Colonic mucosa (tissue), 4 donors: Measurements from ENCODE around the gene MYLK. TPM values are rescaled to one million over a fixed set of nuclear protein-coding genes. Genes with fewer than 3 reads are reported as not detected.

ENCODE experiments used
- DNase-seq: peaks from one replicate; pipeline ENCODE4 v3.0.0-alpha.2; 2020
- H3K27ac ChIP-seq: fragments of 200-600 bp; one replicate; pipeline ENCODE4 v1.8.0; 2021
- H3K27me3 ChIP-seq: fragments of 200-600 bp; one replicate; pipeline ENCODE4 v1.8.0; 2021
- H3K36me3 ChIP-seq: fragments of 200-600 bp; one replicate; pipeline ENCODE4 v1.8.0; 2021
- H3K4me1 ChIP-seq: fragments of 200-600 bp; one replicate; pipeline ENCODE4 v1.8.0; 2021; ENCODE audit warnings: mild to moderate bottlenecking
- H3K4me3 ChIP-seq: fragments of 200-600 bp; one replicate; pipeline ENCODE4 v1.8.0; 2021
- H3K9ac ChIP-seq, 2 donors: one replicate each; pipeline ENCODE4 v1.7.0; 2013; ENCODE audit warnings: control low read depth in 2 of 2, low read depth in 2 of 2, low read length in 2 of 2
- H3K9me3 ChIP-seq: fragments of 200-600 bp; one replicate; pipeline ENCODE4 v1.8.0; 2021
- intact Hi-C: fragments of 100-400 bp; cut with DNase I; formaldehyde crosslinking; loops from one replicate; pipeline ENCODE4 v1.14.1; 2022
- total RNA-seq, 2 donors: library from RNA; stranded (reverse); fragmentation: NEBNext Ultra II Directional in 1 of 2; extraction: Animal tissue kit (Norgen Biotek cat#: 25700) in 1 of 2; gene quantifications; one replicate each; pipeline ENCODE4 v1.2.1, GENCODE V29; 2021
- TF ChIP-seq, protein P1 (sequence below): fragments of 200-600 bp; IDR thresholded peaks from one replicate; pipeline ENCODE4 v1.8.0; 2022; ENCODE audit warnings: antibody characterized with exemption, mild to moderate bottlenecking
- donor health status: healthy.
- donor health status: DM: no; HTN: no; CAD: no.
- donor health status: DM: no; HTN: no; CAD: no.

Gene MYLK
- total RNA-seq, 2 donors from 2014 or later: 58.8 to 267 TPM

DNA sequence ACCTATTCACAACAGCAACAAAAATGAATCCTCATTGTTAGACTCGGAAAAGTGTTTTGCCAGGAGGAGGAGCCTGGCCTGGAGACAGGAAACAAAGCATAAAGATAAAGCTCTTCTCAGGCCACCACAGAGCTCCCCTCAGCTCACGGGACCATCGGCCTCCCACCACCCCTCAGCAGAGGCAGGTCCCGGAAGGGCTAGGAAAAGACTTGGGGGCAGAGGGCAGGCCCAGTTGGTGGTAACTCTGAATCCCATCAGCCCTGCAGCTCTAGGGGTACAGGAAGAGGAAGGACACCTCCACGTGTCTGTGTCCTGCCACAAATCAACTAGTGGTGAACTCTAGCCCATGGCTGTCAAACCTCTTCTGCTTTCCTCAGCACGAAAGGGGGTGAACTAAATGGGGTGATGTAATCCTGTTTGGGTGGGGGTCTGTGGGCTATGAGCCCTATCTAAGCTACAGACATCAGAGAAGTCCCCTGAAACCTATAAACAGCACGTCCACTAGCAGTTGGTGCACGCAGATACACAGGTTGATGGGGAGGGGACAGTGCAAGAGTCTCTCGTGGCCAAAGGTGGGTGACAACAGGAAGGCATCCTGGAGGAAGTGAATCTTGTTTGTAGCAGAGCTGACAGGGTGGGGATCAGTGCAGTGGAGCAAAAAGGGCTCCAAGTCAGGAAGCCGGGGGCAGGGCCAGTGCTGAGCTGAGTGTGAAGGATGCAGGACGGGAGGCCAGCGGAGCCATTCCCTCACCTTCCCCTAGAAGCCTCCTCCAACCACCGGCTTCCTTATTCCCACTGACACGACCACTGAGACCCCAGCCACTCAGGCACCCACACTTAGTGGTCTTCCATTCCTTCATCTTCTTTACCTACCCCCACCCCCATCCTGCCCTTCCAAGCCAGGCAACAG, 188.1 kb downstream of the MYLK start:
- Histone ChIP-seq H3K9me3 (no peaks in the 10 kb centered on the region), H3K4me3 (peak overlapping the region; percentile 9), H3K9ac (peak overlapping the region in 1 of 2 donors; percentile 13), H3K27me3 (no peaks in the 10 kb centered on the region), H3K36me3 (no peaks in the 10 kb centered on the region), H3K4me1 (no peaks in the 10 kb centered on the region), H3K27ac (peak overlapping the region; percentile 32)
- DNase-seq: no peak
- intact Hi-C loops: loop anchor here (5.0 kb wide), 1 partner anchor 44 kb away; no protein-coding TSS in a partner anchor
- TF ChIP-seq, protein P1, sequence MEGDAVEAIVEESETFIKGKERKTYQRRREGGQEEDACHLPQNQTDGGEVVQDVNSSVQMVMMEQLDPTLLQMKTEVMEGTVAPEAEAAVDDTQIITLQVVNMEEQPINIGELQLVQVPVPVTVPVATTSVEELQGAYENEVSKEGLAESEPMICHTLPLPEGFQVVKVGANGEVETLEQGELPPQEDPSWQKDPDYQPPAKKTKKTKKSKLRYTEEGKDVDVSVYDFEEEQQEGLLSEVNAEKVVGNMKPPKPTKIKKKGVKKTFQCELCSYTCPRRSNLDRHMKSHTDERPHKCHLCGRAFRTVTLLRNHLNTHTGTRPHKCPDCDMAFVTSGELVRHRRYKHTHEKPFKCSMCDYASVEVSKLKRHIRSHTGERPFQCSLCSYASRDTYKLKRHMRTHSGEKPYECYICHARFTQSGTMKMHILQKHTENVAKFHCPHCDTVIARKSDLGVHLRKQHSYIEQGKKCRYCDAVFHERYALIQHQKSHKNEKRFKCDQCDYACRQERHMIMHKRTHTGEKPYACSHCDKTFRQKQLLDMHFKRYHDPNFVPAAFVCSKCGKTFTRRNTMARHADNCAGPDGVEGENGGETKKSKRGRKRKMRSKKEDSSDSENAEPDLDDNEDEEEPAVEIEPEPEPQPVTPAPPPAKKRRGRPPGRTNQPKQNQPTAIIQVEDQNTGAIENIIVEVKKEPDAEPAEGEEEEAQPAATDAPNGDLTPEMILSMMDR: no peak

DNA sequence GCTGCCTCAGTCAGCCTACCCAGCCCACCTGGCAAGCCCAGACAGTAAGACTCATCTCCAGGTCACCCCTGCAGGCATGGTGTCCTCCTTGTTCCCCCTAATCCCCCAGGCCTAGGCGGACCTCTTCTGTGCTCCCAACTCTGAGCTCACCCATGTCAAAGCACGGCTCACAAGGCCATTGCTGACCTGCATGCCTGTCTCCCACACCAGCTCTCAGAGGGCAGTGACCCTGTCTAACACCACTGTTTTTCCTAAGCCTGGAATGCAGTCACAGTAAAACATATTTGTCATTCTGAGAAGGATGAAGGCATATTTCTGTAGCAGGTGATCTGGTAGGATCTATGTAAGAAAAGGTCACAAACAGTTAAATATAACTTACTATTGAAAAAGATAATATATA, 189.0 kb downstream of the MYLK start:
- no peak for DNase-seq
- Histone ChIP-seq H3K4me3 (no peak overlapping the region), H3K36me3 (no peaks in the 10 kb centered on the region), H3K27me3 (no peaks in the 10 kb centered on the region), H3K9ac (peak overlapping the region in 1 of 2 donors; percentile 39), H3K9me3 (no peaks in the 10 kb centered on the region), H3K27ac (peak overlapping the region; percentile 2), H3K4me1 (no peaks in the 10 kb centered on the region)
- TF ChIP-seq, protein P1: no peak
- intact Hi-C loops: loop anchor here (5.0 kb wide), 1 partner anchor 43 kb away; no protein-coding TSS in a partner anchor

DNA sequence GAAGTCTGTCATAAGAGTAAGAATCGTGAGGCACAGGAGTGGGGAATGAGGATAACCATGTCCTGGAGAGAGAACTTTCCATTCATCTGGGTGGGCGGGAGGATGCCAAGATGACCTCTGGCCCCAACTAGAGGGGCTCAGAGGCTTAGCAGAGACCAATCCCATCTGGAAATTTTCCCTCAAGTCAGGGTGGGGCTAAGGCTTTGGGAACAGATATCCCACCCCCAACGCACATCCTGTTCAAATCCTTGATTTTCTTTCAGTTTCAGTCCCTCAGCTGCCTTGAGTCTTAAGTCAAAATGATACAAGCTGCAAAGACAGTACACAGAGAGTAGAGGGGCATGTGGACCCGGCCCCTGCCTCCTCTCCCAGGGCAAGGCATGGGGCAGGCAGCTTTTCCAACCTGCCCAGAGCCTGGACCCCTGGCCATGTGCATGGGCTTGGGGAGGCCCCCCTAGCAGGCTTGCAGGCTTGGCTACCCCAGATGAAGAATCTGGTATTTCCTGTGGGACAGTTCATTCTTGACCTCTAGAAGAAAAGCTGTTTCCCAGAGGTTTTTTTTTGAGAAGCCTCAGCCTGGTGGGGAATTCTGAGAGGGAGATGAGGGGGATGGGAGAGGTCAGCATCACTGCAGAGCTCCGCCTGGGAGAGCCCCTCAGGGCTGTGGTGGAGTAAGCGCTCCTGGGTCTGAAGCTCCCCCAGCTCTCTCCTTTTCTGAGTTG, 189.6 kb downstream of the MYLK start:
- intact Hi-C loops: loop anchor here (5.0 kb wide), 1 partner anchor 42 kb away; no protein-coding TSS in a partner anchor
- no peak overlapping the region for H3K4me3 ChIP-seq
- H3K27ac ChIP-seq: peak overlapping the region; percentile 2
- H3K9ac ChIP-seq: peak overlapping the region; percentile 28 to 39
- no peaks in the 10 kb centered on the region for H3K36me3 ChIP-seq
- DNase-seq: no peak
- no peaks in the 10 kb centered on the region for H3K9me3 ChIP-seq
- H3K27me3 ChIP-seq: no peaks in the 10 kb centered on the region
- TF ChIP-seq, protein P1: no peak
- H3K4me1 ChIP-seq: no peaks in the 10 kb centered on the region

DNA sequence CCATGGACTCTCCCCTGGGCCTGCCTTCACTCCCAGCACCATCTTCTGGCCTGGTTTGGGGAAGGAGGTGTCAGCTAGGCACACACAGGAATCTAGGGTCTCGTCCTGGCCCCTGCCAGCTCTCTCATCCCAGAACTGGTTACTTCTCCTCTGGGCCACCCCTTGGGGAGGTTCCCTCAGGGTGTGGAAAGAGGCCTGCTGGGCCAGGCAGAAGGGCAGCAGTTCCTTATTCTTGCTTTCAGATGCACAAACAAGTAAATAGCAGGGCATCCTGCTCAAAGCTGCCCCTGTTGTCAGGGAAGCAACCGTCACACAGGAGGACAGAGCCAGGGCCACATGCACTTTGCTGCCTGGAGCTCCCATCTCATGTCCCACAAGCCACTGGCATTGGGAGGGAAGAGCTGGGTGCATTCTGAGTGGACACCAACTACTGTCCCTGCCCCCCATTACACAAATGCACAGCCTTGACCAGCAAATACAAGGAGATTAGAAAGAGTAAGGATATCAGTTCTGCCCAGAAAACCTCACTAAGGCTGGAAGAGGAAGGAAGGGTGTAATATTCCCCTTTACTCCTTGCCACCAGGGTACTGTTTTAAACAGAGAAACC, 190.4 kb downstream of the MYLK start:
- intact Hi-C loops: no loop called here
- no peaks in the 10 kb centered on the region for H3K36me3 ChIP-seq
- H3K9me3 ChIP-seq: no peaks in the 10 kb centered on the region
- peak overlapping the region; percentile 2 for H3K27ac ChIP-seq
- no peak for DNase-seq
- no peak overlapping the region for H3K4me3 ChIP-seq
- no peaks in the 10 kb centered on the region for H3K27me3 ChIP-seq
- H3K4me1 ChIP-seq: no peaks in the 10 kb centered on the region
- peak overlapping the region in 1 of 2 donors; percentile 28 for H3K9ac ChIP-seq
- TF ChIP-seq, protein P1: no peak

DNA sequence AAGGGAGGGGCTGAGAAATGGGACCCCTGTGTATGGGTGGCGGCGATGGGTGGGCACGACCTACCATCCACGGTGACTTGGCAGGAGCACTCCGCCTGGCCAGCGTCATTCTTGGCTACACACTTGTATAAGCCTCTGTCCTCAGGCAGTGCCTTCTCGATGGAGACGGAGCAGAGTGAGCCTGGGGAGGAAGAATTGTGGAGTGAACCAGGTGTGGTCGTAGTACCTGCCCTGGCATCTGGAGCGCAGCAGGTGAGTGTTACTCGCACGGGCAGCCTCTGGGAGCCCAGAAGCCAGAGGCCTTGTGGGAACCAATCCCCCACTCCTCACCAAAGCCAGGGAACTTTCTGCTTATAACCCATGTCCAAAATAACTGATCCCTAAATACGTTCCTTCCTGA, 191.5 kb downstream of the MYLK start:
- Histone ChIP-seq H3K4me3 (no peak overlapping the region), H3K9ac (no peak overlapping the region), H3K27me3 (no peaks in the 10 kb centered on the region), H3K4me1 (no peaks in the 10 kb centered on the region), H3K9me3 (no peaks in the 10 kb centered on the region), H3K27ac (no peak overlapping the region), H3K36me3 (no peaks in the 10 kb centered on the region)
- no peak for DNase-seq
- TF ChIP-seq, protein P1: no peak
- intact Hi-C loops: no loop called here
